ENCODE results near the gene CDKN1C.
A peak's percentile ranks its signal among the peaks of the same experiment; 100 is the strongest.

The CDKN1C gene

GRCh38 chr11:2848497-2848896, 37.1 kb downstream of the CDKN1C start:
- FAIRE-seq, result no peak
- no peak for DNase-seq (ENCODE audit: low spot score)

- no peak for DNase-seq (ENCODE audit: low spot score)
- FAIRE-seq, result no peak
These were observed 38.0 kb downstream of the CDKN1C start for GRCh38 chr11:2847561-2847960.

GRCh38 chr11:2846470-2846869, 39.1 kb downstream of the CDKN1C start:
- DNase-seq (ENCODE audit: low spot score) (no peak), FAIRE-seq (no peak)

- DNase-seq (ENCODE audit: low spot score), result no peak
These were observed 39.5 kb downstream of the CDKN1C start for GRCh38 chr11:2846056-2846455.

GRCh38 chr11:2844996-2845395, 40.6 kb downstream of the CDKN1C start:
- no peak for DNase-seq (ENCODE audit: low spot score)
- FAIRE-seq, result no peak

More at GRCh38 chr11:2846056-2846455, 39.5 kb downstream of the CDKN1C start:
- FAIRE-seq, result no peak

GRCh38 chr11:2844116-2844842, 41.3 kb downstream of the CDKN1C start:
- DNase-seq (ENCODE audit: low spot score), result peak; percentile 44
- FAIRE-seq, result no peak

- DNase-seq (ENCODE audit: low spot score) (no peak), FAIRE-seq (no peak)
These were observed 42.0 kb downstream of the CDKN1C start for GRCh38 chr11:2843551-2843950.

GRCh38 chr11:2842876-2843275, 42.7 kb downstream of the CDKN1C start:
- no peak for FAIRE-seq
- no peak for DNase-seq (ENCODE audit: low spot score)

GRCh38 chr11:2841411-2842190, 44.0 kb downstream of the CDKN1C start:
- no peak for FAIRE-seq
- no peak for DNase-seq (ENCODE audit: low spot score)

- FAIRE-seq (no peak), DNase-seq (ENCODE audit: low spot score) (no peak)
These were observed 46.1 kb downstream of the CDKN1C start for GRCh38 chr11:2839395-2839943.

- DNase-seq (ENCODE audit: low spot score) (no peak), FAIRE-seq (no peak)
These were observed 46.8 kb downstream of the CDKN1C start for GRCh38 chr11:2838676-2839294.

GRCh38 chr11:2838091-2838490, 47.5 kb downstream of the CDKN1C start:
- DNase-seq (ENCODE audit: low spot score) (no peak), FAIRE-seq (no peak)

- DNase-seq (ENCODE audit: low spot score), result no peak
- no peak for FAIRE-seq
These were observed 47.9 kb downstream of the CDKN1C start for GRCh38 chr11:2837651-2838050.

- no peak for FAIRE-seq
- DNase-seq (ENCODE audit: low spot score), result no peak
These were observed 48.4 kb downstream of the CDKN1C start for GRCh38 chr11:2837096-2837601.

GRCh38 chr11:2836315-2837095, 49.1 kb downstream of the CDKN1C start:
- DNase-seq (ENCODE audit: low spot score) (no peak), FAIRE-seq (no peak)

GRCh38 chr11:2835751-2836150, 49.8 kb downstream of the CDKN1C start:
- DNase-seq (ENCODE audit: low spot score) (no peak), FAIRE-seq (no peak)

GRCh38 chr11:2835296-2835695, 50.3 kb downstream of the CDKN1C start:
- DNase-seq (ENCODE audit: low spot score), result no peak
- no peak for FAIRE-seq

- FAIRE-seq, result no peak
These were observed 50.9 kb downstream of the CDKN1C start for GRCh38 chr11:2834503-2835273.

GRCh38 chr11:2833716-2834502, 51.7 kb downstream of the CDKN1C start:
- FAIRE-seq, result no peak
- DNase-seq (ENCODE audit: low spot score), result no peak

More at GRCh38 chr11:2834503-2835273, 50.9 kb downstream of the CDKN1C start:
- no peak for DNase-seq (ENCODE audit: low spot score)
